Hepatocyte (in vitro differentiated cells): Measurements from ENCODE around the gene VCAM1. TPM values are rescaled to one million over a fixed set of nuclear protein-coding genes. Genes with fewer than 3 reads are reported as not detected.

Experiments
- DNase-seq: peaks from one replicate; pipeline ENCODE4 v3.0.0-alpha.2; 2016; ENCODE audit warnings: low spot score
- H2AFZ ChIP-seq: fragments of 200-600 bp; sonication (generic); 2 replicates; pipeline ENCODE4 v1.6.0; 2016; ENCODE audit warnings: antibody characterized with exemption, mild to moderate bottlenecking
- H3K27ac ChIP-seq: fragments of 200-600 bp; sonication (generic); 2 replicates; pipeline ENCODE4 v1.5.1; 2016; ENCODE audit warnings: mild to moderate bottlenecking
- H3K27me3 ChIP-seq: fragments of 200-600 bp; sonication (generic); 2 replicates; pipeline ENCODE4 v1.6.1; 2016
- H3K36me3 ChIP-seq: fragments of 200-600 bp; sonication (generic); replicated peaks from 2 replicates; pipeline ENCODE4 v1.5.1; 2016; ENCODE audit warnings: low read depth; ENCODE audit not compliant: insufficient read depth
- H3K4me1 ChIP-seq: fragments of 200-600 bp; sonication (generic); 2 replicates; pipeline ENCODE4 v1.5.1; 2016; ENCODE audit warnings: mild to moderate bottlenecking, moderate library complexity; ENCODE audit not compliant: insufficient read depth
- H3K4me2 ChIP-seq: fragments of 200-600 bp; sonication (generic); 2 replicates; pipeline ENCODE4 v1.6.0; 2016
- H3K4me3 ChIP-seq: fragments of 200-600 bp; sonication (generic); 2 replicates; pipeline ENCODE4 v1.5.1; 2016; ENCODE audit warnings: mild to moderate bottlenecking
- H3K79me2 ChIP-seq: fragments of 200-600 bp; sonication (generic); 2 replicates; pipeline ENCODE4 v1.6.0; 2017; ENCODE audit warnings: mild to moderate bottlenecking
- H3K9me2 ChIP-seq: fragments of 200-600 bp; sonication (generic); replicated peaks from 2 replicates; pipeline ENCODE4 v1.6.0; 2017; ENCODE audit warnings: mild to moderate bottlenecking; ENCODE audit not compliant: insufficient read depth
- H3K9me3 ChIP-seq: fragments of 200-600 bp; sonication (generic); 2 replicates; pipeline ENCODE4 v1.5.1; 2016; ENCODE audit warnings: low read depth, mild to moderate bottlenecking
- H4K20me1 ChIP-seq: fragments of 200-600 bp; sonication (generic); 2 replicates; pipeline ENCODE4 v1.6.0; 2016; ENCODE audit warnings: mild to moderate bottlenecking; ENCODE audit not compliant: insufficient read depth, poor library complexity, severe bottlenecking
- EZH2 ChIP-seq: fragments of 200-600 bp; sonication (generic); IDR thresholded peaks from 2 replicates; pipeline ENCODE4 v1.6.1; 2016; ENCODE audit warnings: antibody characterized with exemption, mild to moderate bottlenecking, borderline replicate concordance
- EZH2phosphoT487 ChIP-seq: fragments of 200-600 bp; sonication (generic); IDR thresholded peaks from one replicate; pipeline ENCODE4 v1.6.1; 2018; ENCODE audit warnings: antibody characterized with exemption, mild to moderate bottlenecking, low read depth, moderate library complexity; ENCODE audit not compliant: unreplicated experiment, severe bottlenecking
- WGBS: methylation state at CpG from one replicate; pipeline ENCODE4 v1.1.6; 2016; ENCODE audit warnings: low lambda C conversion rate; ENCODE audit errors: missing lambda C conversion rate; 5-methylcytosine and 5-hydroxymethylcytosine counted together
- polyA plus RNA-seq: library from polyadenylated mRNA; unstranded; fragments of >200 nt; fragmentation: Nextera tagmentation; extraction: Ambion mirVana; gene quantifications from 2 replicates; pipeline ENCODE4 v1.2.1, GENCODE V29; 2016
- total RNA-seq: library from RNA; depleted of rRNA; stranded (reverse); fragments of >200 nt; gene quantifications from 2 replicates; pipeline ENCODE4 v1.2.3, GENCODE V29; 2014
- TF ChIP-seq, protein P1 (sequence below): fragments of 200-600 bp; sonication (generic); IDR thresholded peaks from 2 replicates; pipeline ENCODE4 v1.5.1; 2016; ENCODE audit warnings: antibody characterized with exemption, mild to moderate bottlenecking; ENCODE audit not compliant: poor library complexity

VCAM1 gene
- total and polyA plus RNA-seq, 2 experiments from 2014 or later, result 43.2 to 85.3 TPM

DNA sequence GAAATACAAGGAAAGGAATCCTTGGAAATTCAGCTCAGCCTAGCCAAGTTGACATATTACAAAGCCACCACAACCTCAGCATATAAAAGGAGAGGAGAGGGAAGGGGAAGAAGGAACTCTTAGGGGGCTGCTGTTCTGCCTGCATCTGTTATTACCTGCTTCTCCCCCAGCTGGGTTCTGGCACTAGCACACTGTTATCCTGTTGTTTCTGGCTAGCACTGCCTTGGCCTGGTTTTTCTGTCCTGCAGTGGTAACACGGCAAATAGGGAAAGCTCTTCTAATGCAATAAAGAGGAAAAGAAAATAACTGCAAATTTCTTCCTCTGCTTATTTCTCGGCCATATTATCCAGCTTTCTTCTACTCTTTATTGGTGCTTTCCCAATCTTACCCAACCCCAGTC is 16.5 kb upstream of the VCAM1 start:
- 91% methylated on average over 2 of the region's 2 CpGs for WGBS
- Histone ChIP-seq H3K27ac (no peak overlapping the region), H3K36me3 (no peaks in the 10 kb centered on the region), H2AFZ (no peak overlapping the region), H3K27me3 (no peaks in the 10 kb centered on the region), H4K20me1 (no peaks in the 10 kb centered on the region), H3K4me1 (peaks cover 18% of the 10 kb centered on the region), H3K4me2 (no peak overlapping the region), H3K4me3 (no peak overlapping the region), H3K9me3 (no peaks in the 10 kb centered on the region), H3K9me2 (no peaks in the 10 kb centered on the region), H3K79me2 (no peaks in the 10 kb centered on the region)
- no peak for DNase-seq
- TF ChIP-seq, protein P1, sequence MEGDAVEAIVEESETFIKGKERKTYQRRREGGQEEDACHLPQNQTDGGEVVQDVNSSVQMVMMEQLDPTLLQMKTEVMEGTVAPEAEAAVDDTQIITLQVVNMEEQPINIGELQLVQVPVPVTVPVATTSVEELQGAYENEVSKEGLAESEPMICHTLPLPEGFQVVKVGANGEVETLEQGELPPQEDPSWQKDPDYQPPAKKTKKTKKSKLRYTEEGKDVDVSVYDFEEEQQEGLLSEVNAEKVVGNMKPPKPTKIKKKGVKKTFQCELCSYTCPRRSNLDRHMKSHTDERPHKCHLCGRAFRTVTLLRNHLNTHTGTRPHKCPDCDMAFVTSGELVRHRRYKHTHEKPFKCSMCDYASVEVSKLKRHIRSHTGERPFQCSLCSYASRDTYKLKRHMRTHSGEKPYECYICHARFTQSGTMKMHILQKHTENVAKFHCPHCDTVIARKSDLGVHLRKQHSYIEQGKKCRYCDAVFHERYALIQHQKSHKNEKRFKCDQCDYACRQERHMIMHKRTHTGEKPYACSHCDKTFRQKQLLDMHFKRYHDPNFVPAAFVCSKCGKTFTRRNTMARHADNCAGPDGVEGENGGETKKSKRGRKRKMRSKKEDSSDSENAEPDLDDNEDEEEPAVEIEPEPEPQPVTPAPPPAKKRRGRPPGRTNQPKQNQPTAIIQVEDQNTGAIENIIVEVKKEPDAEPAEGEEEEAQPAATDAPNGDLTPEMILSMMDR, result no peak
- no peak for TF ChIP-seq EZH2phosphoT487
- no peak for TF ChIP-seq EZH2

DNA sequence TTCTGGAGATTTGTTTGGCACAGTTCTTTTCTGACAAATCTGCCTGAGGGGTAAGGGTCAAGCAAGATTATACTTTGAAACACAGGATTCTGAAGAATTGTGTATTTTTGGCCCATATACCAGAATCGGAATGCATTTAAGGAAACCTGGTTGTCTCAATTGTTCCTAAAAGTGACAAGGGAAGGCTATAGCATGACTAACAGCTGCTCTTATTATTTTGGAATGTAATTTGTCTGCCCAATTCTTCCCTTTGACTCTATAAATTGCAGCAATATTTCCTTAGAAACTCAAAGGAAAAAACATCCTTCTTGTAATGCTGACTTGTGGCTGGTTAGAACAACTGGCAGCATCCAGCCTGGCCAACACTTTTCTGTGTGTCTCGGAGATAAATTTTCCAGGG is 15.8 kb upstream of the VCAM1 start:
- Histone ChIP-seq H3K9me3 (no peaks in the 10 kb centered on the region), H3K9me2 (no peaks in the 10 kb centered on the region), H3K4me1 (peaks cover 21% of the 10 kb centered on the region), H2AFZ (no peak overlapping the region), H3K79me2 (no peaks in the 10 kb centered on the region), H3K36me3 (no peaks in the 10 kb centered on the region), H3K27ac (no peak overlapping the region), H3K27me3 (no peaks in the 10 kb centered on the region), H4K20me1 (no peaks in the 10 kb centered on the region), H3K4me2 (no peak overlapping the region), H3K4me3 (no peak overlapping the region)
- WGBS, result 93% methylated on average over 2 of the region's 2 CpGs
- DNase-seq, result no peak
- no peak for TF ChIP-seq EZH2

DNA sequence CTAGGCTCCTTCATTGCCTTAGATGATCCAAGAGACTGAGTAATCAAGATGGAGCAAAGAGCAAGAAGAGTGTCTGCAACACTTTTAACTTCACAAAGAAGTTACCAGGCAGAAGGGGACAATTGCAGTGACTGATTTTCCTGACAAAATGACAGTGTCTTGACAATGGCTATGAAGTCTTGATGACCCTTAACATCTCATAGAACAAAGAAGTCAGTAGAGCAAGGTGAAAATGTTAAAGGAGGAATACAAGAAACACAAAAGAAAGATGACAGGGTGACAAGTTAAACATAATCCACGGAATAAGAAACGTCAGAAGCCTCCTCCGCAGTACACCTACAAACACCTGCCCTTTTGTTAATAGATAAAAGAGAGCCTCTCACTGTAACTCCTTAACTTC is 15.1 kb upstream of the VCAM1 start:
- peaks cover 21% of the 10 kb centered on the region for H3K4me1 ChIP-seq
- H3K9me2 ChIP-seq, result no peaks in the 10 kb centered on the region
- no peaks in the 10 kb centered on the region for H3K9me3 ChIP-seq
- no peak overlapping the region for H2AFZ ChIP-seq
- WGBS, result 75% methylated on average over 3 of the region's 3 CpGs
- no peak for DNase-seq
- H3K36me3 ChIP-seq, result no peaks in the 10 kb centered on the region
- no peak overlapping the region for H3K4me2 ChIP-seq
- TF ChIP-seq EZH2phosphoT487, result no peak
- TF ChIP-seq, protein P1, result no peak
- TF ChIP-seq EZH2, result no peak
- no peak overlapping the region for H3K4me3 ChIP-seq
- H4K20me1 ChIP-seq, result no peaks in the 10 kb centered on the region
- H3K27me3 ChIP-seq, result no peaks in the 10 kb centered on the region
- no peak overlapping the region for H3K27ac ChIP-seq
- no peaks in the 10 kb centered on the region for H3K79me2 ChIP-seq

DNA sequence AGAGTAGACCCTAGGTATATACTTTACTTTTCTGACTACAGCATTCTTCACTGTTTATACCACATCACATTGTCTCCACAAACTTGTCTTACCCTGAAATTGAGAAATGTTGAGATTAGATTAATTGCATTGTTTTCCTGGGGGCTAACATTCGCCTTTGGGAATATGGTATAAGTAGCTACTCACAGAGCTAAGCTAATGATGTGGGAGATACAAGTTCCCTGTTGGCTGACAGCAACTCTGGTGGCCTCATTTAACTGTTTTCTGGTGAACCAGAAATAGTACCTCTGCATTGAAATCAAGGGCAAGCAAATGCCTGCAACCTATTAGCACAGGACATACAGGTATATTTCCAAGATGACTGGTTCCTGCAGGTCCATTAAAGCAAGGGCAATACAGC is 13.2 kb upstream of the VCAM1 start:
- Histone ChIP-seq H4K20me1 (no peaks in the 10 kb centered on the region), H3K9me3 (no peaks in the 10 kb centered on the region), H3K36me3 (no peaks in the 10 kb centered on the region), H3K27ac (no peak overlapping the region), H3K4me1 (peaks cover 23% of the 10 kb centered on the region), H3K79me2 (no peaks in the 10 kb centered on the region), H3K9me2 (no peaks in the 10 kb centered on the region), H2AFZ (no peak overlapping the region), H3K4me2 (no peak overlapping the region), H3K4me3 (no peak overlapping the region), H3K27me3 (no peaks in the 10 kb centered on the region)
- TF ChIP-seq, protein P1, result no peak
- no peak for DNase-seq
- 90% methylated on average over 1 of the region's 1 CpG for WGBS
